CD4-positive, alpha-beta T cell treated with Interleukin-17A for 4 hours (primary cell): ENCODE data around the gene CPLANE1.
"Not testable (repeated sequence)": the region's sequence is repeated elsewhere in the genome, so short reads cannot be mapped to it uniquely, and the experiment has no call there.

Experiments used
- DNase-seq: peaks from one replicate; pipeline ENCODE4 v3.0.0-alpha.2; 2020; ENCODE audit warnings: mixed read lengths

CPLANE1 gene

DNA sequence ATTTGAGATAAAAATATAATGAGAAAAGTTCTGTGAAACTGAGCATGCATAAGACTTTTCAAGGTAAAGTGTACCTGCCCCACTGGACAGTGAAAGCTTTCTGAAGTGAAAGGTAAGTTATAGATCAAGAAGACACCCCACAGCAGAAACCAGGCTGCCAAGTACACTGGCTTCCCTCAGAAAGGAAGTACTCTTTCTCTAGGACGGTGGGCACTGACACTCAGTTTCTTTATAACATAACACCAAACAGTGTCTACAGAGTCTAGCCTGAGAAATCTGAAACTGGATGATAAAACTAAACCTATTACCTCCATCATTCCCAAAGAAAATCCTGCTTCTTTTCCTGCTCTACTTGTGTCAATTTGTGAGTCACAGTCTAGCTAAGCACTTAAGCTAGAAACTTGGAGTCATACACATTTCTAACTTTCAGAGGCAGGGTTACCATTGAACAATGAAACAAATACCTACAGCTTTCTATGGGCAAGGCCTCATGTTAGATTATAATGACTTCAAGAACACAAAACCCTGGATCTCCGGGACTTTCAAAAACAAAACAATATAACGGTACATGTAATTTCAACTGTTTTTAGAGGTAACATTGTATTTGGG is 136.7 kb downstream of the CPLANE1 start:
- DNase-seq: no peak

DNA sequence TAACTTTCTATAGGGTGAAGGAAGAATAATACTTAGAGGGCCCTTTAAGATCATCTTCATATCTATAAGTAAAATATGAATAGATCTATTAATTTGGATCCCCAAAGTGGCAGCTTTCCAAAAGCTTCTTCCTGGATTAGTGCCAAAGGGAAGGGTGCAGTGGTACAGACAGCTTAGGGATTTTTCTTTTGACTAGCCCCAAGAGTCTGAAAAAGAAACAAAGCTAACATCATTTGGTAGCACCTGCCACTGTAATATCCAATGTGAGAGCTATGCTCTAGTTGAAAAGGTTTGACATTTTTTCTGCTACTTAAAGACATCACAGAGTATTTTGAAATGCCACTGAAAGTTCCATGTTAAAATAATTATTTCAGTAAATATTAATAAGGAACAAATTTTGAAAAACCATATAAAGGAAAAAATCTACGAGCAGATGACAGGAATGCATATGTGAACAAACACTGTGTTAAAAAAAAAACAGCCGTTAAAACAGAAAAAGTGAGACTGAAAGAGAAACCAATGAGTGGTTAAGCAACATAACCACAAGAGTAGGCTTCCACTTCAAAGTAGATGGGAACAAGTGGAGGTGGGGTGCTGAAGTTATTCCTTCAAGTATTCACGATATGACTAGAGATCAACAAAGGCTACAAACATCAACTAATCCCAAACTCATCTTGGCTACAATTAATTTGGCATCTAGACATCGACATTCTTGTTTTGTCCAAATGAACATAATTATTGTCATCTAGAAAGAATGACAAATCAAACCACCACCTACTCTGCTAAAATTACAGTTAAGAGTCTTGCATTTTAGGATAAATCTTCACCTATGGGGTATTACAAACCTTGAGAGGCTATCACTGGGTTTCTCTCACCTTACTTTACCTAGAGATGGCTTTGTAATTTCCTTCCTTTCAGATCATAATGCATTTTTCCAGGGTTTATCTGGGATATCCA is 137.5 kb downstream of the CPLANE1 start:
- peak; percentile 13 for DNase-seq

DNA sequence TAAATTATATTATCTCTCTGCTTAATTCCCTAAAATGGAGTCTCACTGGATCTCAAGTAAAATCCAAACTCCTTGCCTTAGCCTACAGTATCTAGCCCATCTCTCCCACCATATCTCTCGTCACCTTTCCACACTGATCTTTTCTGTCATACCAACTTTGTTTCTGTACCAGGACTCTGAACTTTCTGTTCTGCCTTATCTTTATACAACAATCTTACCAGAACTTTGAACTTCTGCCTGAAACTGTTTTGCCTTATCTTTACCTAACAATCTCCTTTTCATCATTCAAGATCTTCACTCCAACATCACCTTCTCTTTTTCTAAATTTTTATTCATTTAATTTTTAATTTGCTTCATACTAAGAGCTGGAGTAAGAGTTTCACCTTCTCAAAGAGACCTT is 139.0 kb downstream of the CPLANE1 start:
- DNase-seq: no peak

DNA sequence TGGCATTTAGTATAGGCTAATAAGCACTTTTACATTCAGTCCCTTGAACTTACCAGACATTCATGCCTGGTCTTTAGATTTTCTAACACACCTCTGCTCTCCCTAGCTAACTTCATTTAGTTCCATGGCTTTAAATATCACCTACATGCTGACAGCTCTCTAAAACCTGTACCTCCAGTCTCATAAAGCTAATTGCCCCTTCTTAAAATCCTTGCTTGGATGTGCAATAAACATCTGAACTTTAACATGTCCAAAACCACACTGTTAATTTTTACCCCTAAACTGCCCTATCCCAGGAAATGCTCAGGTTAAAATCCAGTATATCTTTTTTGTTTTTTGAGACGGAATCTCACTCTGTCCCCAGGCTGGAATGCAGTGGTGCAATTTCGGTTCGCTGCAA is 139.8 kb downstream of the CPLANE1 start:
- no peak for DNase-seq

DNA sequence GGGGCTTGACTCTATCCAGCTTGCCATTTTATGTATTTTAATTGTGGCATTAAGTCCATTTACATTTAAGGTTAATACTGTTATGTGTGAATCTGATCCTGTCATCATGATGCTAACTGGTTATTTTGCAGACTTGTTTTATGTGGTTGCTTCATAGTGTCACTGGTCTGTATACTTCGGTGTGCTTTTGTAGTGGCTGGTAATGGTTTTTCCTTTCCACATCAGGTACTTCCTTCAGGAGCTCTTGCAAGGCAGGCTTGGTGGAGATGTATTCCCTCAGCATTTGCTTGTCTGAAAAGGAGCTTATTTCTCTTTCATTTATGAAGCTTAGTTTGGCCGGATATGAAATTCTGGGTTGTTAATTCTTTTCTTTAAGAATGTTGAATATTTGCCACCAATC is 145.9 kb downstream of the CPLANE1 start:
- DNase-seq: no peak

DNA sequence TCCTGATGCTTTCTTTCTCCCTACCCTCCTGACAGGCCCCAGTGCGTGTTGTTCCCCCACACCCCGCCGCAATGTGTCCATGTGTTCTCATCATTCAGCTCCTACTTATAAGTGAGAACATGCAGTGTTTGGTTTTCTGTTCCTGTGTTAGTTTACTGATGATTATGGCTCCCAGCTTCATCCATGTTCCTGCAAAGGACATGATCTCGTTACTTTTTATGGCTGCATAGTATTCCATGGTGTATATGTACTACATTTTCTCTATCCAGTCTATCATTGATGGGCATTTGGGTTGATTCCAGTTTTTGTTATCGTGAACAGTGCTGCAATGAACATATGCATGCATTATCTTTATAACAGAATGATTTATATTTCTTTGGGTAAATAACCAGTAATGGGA is 149.9 kb downstream of the CPLANE1 start:
- DNase-seq: not testable (repeated sequence)

DNA sequence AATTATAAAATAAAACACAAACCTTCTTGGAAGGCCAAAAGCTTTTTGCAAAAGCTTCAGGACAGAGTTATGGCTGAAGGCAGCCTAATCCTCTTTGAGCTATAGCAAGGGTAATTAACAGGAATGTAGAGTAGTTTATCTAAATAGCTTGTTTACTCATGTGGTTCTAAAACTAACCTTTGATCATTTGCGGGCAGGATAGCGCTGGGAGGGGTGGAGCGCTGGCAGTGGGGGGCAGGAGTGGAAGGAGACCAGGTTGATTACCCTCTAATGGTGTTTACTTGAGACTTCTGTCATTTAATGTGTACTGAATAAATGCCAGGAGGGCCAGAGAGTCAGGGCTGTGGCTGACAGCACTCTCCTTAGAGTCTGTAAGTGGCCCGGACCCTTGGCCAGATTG is 155.4 kb downstream of the CPLANE1 start:
- DNase-seq: not testable (repeated sequence)

DNA sequence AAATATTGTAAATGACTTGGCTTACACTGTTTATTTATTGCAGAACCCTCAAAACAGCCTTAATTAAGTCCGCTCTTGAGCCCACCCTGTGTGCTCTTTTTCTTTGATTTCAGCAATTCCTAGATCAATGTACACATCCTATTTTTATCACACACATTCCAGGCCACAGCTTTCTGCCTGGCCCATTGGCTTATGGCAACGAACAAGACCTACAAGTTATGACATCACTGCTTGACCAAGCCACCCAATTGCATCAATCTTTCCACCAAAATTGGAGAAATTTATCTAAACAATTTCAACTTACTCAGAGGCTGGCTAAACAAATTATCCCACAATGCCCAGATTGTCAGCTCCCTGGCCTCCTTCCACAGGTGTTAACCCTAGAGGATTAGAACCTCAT is 158.4 kb downstream of the CPLANE1 start:
- no peak for DNase-seq

DNA sequence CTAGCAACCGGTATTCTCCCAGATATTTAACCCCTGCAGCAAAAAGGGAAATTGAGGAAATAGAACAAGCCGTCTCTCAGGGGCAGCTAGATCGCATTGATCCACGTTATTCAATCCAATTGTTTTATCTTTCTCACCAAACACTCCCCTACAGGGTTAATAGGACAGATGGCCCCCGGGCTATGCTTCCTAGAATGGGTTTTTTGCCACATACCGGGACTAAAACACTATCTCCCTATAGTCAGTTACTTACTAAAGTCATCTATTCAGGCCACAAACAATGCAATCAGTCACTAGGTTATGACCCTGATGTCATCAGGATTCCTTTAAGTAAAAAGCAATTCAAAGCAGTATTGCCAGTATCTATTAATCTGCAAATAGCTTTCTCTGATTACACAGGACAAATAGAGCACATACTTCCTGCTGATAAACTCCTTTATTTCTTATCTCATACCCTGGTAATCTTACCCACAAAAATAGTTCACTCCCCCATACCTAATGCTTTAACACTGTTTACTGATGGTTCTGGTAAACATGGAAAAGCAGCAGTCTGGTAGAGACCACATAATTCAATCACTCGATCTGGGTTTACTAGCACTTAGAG is 159.0 kb downstream of the CPLANE1 start:
- DNase-seq: no peak

DNA sequence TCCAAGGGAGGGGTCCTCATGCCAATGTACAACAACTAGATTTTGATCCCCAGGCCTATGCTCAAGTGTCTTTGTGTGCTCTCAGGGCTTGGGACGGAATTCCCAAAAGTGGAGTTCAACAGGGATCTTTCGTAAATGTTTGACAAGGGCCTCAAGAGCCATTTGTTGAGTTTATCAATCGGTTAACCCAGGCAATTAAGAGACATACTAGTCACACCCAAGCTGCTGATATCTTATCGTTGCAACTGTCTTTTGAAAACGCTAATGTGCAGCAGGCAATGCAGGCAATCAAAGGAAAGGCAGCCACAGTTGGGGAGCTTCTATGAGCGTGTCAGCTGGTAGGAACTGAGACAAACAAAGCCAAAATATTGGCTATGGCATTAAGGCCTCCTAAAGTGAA is 161.2 kb downstream of the CPLANE1 start:
- no peak for DNase-seq

DNA sequence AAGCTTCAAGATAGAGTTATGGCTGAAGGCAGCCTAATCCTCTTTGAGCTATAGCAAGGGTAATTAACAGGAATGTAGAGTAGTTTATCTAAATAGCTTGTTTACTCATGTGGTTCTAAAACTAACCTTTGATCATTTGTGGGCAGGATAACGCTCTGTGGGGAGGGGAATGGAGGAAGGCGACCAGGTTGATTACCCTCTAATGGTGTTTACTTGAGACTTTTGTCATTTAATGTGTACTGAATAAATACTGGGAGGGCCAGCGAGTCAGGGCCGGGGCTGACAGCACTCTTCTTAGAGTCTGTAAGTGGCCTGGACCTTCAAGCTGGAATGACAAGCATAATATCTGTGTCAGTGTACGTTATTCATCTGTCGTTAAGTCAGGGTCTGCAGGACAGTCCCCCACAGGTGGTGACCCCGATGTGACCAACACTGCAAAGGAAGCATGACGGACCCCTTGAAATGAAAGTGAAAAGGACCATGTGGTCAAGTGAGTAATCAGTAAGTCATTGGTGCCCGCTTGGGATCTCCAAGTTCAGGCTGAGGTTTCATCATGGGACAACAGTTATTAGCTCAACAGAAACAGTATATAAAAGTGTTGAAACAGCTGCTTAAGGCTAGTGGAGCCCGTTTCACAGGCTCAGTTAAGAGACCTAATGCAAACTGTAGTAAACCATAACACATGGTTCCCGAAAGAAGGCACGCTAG is 162.6 kb downstream of the CPLANE1 start:
- no peak for DNase-seq

DNA sequence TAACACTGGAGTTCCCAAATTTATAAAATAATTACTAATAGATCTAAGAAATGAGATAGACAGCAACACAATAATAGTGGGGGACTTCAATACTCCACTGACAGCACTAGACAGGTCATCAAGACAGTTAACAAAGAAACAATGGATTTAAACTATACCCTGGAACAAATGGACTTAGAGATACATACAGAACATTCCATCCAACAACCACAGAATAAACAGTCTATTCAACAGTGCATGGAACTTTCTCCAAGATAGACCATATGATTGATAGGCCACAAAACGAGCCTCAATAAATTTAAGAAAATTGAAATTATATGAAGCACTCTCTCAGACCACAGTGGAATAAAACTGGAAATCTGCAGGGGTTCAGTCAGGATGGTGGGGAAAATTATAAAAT is 163.2 kb downstream of the CPLANE1 start:
- not testable (repeated sequence) for DNase-seq

DNA sequence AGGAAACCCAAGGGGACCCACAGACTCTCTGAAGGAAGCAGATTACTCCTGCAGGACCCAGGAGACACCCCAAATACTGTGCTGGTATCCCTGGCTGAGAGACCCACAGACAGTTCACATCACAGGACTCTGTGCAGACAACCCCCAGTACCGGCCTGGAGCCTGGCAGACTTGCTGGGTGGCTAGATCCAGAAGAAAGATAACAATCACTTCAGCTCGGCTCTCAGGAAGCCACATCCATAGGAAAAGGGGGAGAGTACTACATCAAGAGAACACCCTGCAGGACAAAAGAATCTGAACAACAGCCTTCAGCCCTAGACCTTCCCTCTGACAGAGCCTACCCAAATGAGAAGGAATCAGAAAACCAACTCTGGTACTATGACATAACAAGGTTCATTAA is 166.2 kb downstream of the CPLANE1 start:
- DNase-seq: not testable (repeated sequence)

DNA sequence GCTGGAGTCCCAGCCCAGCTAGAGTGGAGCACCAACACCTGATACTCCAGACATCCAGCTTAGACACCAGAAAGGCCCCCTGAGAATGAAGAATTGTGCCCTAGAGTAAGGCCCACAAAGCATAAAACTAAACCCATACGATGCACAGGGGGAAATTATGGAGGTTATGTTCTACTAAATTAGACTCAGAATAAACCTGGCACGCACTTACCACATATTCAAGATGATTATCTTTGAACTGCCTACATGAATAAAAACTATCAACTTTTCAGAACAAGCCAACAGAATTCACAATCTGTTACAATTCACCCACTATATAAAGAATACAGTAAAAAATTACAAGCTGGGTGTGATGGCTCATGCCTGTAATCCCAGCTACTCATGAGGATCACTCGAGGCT is 168.5 kb downstream of the CPLANE1 start:
- DNase-seq: no peak

DNA sequence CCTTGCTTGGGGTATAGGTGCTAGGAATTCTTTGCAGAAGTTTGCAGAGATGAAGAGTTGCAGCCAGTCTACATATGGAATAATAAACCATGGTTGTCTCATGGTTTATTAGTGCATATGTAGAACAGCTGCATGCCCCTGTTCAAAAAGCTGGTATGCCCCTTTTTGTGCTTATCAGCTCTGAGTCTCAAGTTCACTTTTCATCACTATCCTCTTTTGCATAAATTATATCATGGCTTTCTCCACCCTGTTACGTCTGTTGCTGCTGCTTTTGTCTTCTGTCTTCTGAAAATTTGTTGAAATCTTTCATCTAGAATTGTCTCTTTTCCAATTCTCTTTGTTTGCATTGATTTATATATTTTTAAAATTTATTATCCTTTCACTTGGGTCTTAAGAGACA is 172.0 kb downstream of the CPLANE1 start:
- no peak for DNase-seq

DNA sequence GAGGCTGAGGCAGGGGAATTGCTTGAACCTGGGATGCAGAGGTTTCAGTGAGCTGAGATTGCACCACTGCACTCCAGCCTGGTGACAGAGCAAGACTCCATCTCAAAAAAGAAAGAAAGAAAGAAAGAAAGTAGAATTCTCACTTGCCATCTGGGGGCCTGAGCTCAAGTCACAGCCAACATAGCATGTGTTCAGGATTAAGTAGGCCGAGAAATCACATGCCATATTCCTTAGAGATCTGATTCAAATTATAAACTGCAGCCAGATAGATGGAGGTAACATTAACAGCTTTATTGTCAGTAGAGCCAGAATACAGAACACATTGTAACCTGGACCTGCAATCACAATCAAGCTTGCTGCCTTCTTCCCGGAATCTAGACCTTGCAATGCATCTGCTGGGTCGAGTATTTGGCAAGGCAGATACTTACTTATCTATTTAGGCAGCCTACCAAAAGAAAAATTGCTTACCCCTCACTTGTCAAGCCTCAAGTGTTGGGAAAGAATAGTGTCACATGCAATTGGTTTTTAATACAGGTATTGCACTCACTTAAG is 173.7 kb downstream of the CPLANE1 start:
- no peak for DNase-seq

DNA sequence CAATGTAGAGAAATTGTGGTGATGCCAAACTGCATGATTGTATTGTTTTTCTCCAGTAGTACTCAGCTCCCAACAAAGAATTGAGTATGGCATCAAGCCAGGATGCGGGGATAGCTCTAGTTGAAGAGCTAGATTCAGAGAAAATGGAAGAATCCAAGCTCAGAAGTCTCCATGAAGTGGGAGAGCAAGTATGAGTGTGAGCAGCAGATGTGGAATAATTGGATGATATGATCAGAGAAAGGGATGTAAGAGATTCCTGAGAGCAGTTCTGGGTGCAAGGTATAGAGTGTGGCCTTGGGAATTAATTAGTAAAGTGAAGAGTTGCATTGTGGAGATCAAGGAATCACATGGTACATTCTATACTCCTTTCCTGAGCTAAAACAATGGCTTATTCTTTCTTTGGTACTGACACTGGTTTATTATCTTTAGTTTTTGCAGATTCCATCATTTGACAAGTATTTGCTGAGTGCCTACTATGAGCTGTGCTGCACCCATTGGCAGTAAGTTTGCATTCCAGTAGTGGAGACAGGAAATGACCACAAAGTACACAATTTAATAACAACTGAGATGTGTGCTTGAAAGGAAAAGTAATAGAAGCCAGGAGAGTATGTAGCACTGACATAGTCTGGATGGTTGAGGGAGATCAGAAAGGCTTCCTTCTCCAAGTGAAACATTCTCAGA is 177.1 kb downstream of the CPLANE1 start:
- no peak for DNase-seq

DNA sequence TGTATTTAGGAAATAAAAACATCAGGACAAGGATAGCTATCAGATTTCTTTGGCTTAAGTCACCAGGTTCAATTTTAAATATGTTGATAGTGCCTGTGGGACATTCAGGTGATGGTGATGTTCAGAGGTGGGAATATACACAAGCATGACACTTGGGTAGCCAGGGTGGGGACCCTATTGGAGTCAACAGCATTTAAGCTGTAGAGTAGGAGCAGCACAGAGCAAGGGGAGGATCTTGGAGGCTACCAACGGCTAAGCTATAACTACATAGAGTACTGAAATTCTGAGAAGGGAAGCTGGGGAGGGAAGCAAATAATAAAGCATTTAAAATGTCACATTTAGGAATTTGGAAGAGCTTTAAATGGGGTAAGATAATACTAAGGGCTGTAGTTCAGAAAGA is 177.7 kb downstream of the CPLANE1 start:
- no peak for DNase-seq

DNA sequence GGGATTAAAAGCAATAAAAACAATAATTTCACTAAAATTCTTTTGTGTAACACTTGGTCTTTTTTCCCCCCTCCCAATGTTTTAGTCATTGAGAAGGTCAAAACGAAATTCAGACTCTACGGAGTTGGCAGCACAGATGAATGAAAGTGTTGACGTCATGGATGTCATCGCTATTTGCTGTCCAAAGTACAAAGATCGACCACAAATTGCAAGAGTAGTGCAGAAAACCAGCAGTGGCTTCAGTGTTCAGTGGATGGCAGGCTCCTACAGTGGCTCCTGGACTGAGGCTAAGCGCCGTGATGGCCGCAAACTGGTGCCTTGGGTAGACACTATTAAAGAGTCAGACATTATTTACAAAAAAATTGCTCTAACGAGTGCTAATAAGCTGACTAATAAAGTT is 184.7 kb downstream of the CPLANE1 start:
- no peak for DNase-seq

DNA sequence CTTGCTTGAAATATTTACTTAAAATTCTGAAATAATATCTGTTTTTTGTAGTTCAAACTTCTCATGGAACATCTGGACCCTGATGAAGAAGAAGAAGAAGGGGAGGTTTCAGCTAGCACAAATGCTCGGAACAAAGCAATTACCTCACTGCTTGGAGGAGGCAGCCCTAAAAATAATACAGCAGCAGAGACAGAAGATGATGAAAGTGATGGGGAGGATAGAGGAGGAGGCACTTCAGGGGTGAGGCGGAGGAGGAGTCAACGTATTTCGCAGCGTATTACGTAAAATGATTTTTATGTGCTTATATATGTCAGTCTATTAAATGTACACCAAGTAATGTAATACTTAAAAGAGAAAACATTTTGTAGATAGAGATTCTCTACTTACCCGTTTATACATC is 185.4 kb downstream of the CPLANE1 start:
- no peak for DNase-seq

DNA sequence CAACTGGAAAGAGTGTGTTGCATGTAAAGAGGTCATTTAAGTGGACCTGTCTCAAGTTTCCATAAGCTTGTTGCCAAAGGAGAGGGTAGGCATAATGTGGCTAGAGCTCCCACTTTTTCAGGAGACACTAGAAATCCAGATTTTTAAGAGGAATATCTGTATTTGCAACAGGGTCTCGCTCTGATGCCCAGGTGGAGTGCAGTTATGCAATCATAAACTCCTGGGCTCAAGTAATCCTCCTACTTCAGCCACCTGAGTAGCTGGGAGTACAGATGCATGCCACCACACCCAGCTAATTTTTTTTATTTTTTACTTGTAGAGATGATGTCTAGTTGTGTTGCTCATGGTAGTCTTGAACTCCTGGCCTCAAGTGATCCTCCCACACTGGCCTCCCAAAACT is 189.1 kb downstream of the CPLANE1 start:
- DNase-seq: no peak

DNA sequence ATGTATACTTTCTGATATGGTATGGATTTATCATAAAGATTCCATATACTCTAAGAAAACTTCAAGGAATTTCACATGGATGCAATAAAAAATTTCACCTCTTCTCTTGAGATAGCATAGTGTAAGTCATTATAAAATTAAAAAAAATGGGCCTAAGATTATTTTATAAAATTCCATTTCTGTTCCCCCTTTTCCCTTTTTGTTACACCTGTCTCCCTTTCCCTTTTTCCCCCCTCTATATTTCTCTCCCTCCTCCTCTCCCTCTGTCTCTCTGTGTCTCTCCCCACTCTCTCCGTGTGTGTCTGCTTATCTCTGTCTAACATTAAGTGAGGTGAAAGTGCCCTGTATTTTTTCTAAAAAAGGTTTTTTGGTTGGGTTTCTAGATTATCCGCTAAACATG is 192.4 kb downstream of the CPLANE1 start:
- DNase-seq: no peak
